ENCODE measurements around the gene DOCK4. TPM values are rescaled to one million over a fixed set of nuclear protein-coding genes. Genes with fewer than 3 reads are reported as not detected.

DOCK4 gene
- total RNA-seq: 13.2 and 16.3 TPM in 2 replicates

GRCh38 chr7:112206238-112206990, at the start of gene DOCK4, which contains the start of gene ZNF277:
TSS of gene DOCK4 (minus strand) at chr7:112206399. CDS start at chr7:112206138, 261 bp downstream.
TSS of gene ZNF277 (plus strand) at chr7:112206695. CDS start at chr7:112206717, 22 bp downstream.

Other genes with a start within 250 kb of the DOCK4 start
- 16.3 and 24.6 TPM in 2 replicates for gene ZNF277, start 296 bp upstream of the DOCK4 start, total RNA-seq
- 16.6 and 19.4 TPM in 2 replicates for gene IFRD1, start 244.1 kb upstream of the DOCK4 start, total RNA-seq